HG03432 (cell line): ENCODE data around the gene SAA2.
"Not testable (repeated sequence)": the region's sequence is repeated elsewhere in the genome, so short reads cannot be mapped to it uniquely, and the experiment has no call there.

Experiments used
- ATAC-seq: cut with Tn5 transposase; IDR thresholded peaks from one replicate; pipeline ENCODE4 v1.9.1; 2021; ENCODE audit warnings: mild to moderate bottlenecking, moderate library complexity; ENCODE audit not compliant: unreplicated experiment

The SAA2 gene

DNA sequence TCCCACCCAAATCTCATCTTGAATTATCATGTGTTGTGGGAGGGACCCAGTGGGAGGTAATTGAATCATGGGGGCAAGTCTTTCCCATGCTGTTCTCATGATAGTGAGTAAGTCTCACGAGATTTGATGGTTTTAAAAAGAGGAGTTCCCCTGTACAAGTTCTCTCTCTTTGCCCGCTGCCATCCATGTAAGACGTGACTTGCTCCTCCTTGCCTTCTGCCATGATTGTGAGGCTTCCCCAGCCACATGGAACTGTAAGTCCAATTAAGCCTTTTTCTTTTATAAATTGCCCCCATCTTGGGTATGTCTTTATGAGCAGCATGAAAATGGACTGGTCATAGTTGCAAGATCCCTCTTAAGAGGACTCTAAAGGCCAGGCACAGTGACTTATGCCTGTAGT is 50.7 kb downstream of the SAA2 start:
- ATAC-seq: not testable (repeated sequence)

DNA sequence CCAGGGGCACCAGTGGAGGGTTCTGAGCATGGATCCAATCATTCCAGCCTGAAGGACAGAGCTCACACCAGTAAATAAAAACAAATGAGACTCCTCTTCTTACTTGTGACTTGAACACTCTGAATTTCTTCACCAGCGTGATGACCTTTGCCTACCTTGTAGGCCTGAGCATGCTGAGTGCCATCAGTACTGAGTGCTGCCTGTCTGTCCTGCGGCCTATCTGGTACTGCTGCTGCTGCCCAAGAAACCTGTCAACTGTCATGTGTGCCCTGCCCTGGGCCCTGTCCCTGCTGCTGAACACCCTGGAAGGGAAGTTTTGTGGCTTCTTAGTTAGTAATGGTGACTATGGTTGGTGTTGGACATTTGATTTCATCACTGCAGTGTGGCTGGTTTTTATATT is 51.9 kb downstream of the SAA2 start:
- no peak for ATAC-seq
